ENCODE data around the gene COX20. TPM values are rescaled to one million over a fixed set of nuclear protein-coding genes. Genes with fewer than 3 reads are reported as not detected.

COX20 gene
- total and polyA plus RNA-seq, 2 of the 13 experiments (the other 11 are each of a cell fraction or from before 2014, with no cell fraction given) = 34.4 to 95.8 TPM

DNA sequence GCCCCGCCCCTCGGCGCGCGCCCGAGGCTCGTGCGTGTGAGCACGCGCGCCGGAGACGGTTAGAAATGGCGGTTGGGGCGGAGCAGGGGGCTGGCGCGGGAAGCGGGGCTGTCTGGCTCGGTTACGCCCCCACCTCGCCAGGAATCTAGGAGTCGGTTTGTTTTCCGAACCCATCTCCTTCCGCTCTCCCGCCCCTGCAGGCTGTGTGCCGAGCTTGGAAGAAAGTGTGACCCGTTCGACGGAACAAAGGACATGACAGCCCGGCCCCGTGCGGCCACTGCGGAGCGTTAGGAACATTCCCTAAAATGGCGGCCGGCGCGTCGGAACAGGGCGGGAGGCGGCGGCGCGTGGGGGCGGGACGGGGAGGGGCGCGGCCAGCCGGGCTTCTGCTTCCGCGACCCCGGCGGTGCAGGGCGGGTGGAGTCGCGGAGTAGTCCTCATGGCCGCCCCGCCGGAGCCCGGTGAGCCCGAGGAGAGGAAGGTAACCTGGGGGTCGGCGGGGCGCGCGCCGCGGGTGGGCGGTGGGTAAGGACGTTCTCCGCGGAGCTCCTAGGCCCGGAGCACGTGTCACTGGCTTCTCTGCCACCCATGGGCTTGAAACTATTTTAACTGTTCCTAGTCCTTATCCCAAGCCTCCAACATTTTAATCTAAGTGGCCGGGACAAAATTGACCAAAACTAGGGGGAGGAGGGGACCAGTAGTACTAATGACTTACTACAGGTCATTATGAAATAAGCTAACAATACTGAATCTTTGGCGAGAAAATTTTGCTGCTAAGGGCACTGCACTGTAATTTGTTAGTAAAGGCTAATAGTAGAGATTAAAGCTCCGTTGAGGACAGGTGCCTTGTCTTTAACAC is at the start of gene COX20 (continued):
- TF ChIP-seq KIAA2018 (CRISPR knock-in tag; IDR thresholded peaks at IDR 0.05; ENCODE audit: borderline replicate concordance) = no peak
- no peak for TF ChIP-seq MEIS1 (CRISPR knock-in tag; IDR thresholded peaks at IDR 0.05; ENCODE audit: borderline replicate concordance)
- no peak for TF ChIP-seq ZNF530 (CRISPR knock-in tag; IDR thresholded peaks at IDR 0.05; ENCODE audit: low read depth)
- TF ChIP-seq, protein P1, sequence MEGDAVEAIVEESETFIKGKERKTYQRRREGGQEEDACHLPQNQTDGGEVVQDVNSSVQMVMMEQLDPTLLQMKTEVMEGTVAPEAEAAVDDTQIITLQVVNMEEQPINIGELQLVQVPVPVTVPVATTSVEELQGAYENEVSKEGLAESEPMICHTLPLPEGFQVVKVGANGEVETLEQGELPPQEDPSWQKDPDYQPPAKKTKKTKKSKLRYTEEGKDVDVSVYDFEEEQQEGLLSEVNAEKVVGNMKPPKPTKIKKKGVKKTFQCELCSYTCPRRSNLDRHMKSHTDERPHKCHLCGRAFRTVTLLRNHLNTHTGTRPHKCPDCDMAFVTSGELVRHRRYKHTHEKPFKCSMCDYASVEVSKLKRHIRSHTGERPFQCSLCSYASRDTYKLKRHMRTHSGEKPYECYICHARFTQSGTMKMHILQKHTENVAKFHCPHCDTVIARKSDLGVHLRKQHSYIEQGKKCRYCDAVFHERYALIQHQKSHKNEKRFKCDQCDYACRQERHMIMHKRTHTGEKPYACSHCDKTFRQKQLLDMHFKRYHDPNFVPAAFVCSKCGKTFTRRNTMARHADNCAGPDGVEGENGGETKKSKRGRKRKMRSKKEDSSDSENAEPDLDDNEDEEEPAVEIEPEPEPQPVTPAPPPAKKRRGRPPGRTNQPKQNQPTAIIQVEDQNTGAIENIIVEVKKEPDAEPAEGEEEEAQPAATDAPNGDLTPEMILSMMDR (CRISPR knock-in tag; IDR thresholded peaks at IDR 0.05) = peak; percentile 15; the same call in 1 of the 2 replicates
- no peak for TF ChIP-seq ATF3 (CRISPR knock-in tag; IDR thresholded peaks at IDR 0.05)
- TF ChIP-seq ZNF761 (CRISPR knock-in tag; conservative IDR thresholded peaks at IDR 0.05) = no peak
- no peak for TF ChIP-seq ATRX (CRISPR knock-in tag; IDR thresholded peaks at IDR 0.05; ENCODE audit: borderline replicate concordance)
- TF ChIP-seq, protein P2, sequence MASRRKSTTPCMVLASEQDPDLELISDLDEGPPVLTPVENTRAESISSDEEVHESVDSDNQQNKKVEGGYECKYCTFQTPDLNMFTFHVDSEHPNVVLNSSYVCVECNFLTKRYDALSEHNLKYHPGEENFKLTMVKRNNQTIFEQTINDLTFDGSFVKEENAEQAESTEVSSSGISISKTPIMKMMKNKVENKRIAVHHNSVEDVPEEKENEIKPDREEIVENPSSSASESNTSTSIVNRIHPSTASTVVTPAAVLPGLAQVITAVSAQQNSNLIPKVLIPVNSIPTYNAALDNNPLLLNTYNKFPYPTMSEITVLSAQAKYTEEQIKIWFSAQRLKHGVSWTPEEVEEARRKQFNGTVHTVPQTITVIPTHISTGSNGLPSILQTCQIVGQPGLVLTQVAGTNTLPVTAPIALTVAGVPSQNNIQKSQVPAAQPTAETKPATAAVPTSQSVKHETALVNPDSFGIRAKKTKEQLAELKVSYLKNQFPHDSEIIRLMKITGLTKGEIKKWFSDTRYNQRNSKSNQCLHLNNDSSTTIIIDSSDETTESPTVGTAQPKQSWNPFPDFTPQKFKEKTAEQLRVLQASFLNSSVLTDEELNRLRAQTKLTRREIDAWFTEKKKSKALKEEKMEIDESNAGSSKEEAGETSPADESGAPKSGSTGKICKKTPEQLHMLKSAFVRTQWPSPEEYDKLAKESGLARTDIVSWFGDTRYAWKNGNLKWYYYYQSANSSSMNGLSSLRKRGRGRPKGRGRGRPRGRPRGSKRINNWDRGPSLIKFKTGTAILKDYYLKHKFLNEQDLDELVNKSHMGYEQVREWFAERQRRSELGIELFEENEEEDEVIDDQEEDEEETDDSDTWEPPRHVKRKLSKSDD (CRISPR knock-in tag; IDR thresholded peaks at IDR 0.05; ENCODE audit: low read depth) = peak; percentile 80
- no peak for TF ChIP-seq ZMYM3 (CRISPR knock-in tag; IDR thresholded peaks at IDR 0.05)
- TF ChIP-seq MTA1 (CRISPR knock-in tag; IDR thresholded peaks at IDR 0.05; ENCODE audit: borderline replicate concordance) = no peak
- 0 out of 2 replicates have a peak, but pooled peaks have one; percentile 33 for TF ChIP-seq ATF6 (CRISPR knock-in tag; conservative IDR thresholded peaks at IDR 0.05)
- no peak for TF ChIP-seq POLR2AphosphoS2 (IDR thresholded peaks at IDR 0.05; ENCODE audit: low read depth, low read length)

Measured in HepG2 (cell line).